ENCODE data around the gene CARD9.

DNA sequence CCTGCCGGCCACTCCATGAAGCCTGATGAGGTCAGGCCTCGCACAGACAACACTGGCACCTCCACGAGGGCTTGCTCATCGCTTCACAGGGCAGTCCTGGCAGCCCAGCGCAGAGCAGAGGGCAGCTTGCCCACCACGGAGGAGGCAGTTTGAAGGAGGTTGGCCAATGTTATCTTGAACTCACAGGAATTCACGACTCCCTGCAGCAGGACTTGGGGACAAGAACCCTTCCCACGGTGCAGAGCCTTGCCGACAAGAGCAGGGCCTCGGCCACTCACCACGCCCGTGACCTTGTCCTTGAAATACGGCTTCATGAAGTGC lies 21.5 kb upstream of the CARD9 start:
- TF ChIP-seq CTCF (IDR thresholded peaks at IDR 0.05) = no peak
- no peak for TF ChIP-seq POLR2A (IDR thresholded peaks at IDR 0.05)
